GM23248 (cell line): ENCODE measurements around the gene TAF10.

Experiments used
- EZH2 ChIP-seq: fragments of 200-600 bp; sonication (generic); IDR thresholded peaks from 2 replicates; pipeline ENCODE4 v1.6.1; 2018; ENCODE audit warnings: antibody characterized with exemption, mild to moderate bottlenecking; ENCODE audit not compliant: insufficient read depth, poor library complexity, severe bottlenecking
- EZH2phosphoT487 ChIP-seq: fragments of 200-600 bp; sonication (generic); IDR thresholded peaks from 2 replicates; pipeline ENCODE4 v1.6.1; 2018; ENCODE audit warnings: antibody characterized with exemption, moderate library complexity, mild to moderate bottlenecking, low read depth; ENCODE audit not compliant: insufficient read depth

DNA sequence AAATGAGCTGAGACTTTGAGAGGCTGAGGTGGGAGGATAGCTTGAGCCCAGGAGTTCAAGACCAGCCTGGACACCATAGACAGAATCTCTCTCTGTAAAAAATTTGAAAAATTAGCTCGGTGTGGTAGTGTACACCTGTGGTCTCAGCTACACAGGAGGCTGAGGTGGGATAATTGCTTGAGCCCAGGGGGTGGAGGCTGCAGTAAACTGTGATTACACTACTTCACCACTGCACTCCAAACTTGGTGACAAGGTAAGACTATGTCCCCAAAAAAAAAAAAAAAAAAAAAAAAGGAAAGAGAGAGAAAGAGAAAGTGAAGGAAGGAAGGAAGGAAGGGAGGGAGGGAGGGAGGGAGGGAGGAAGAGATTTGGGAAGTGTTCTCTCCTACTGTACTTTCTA is 33.9 kb downstream of the TAF10 start:
- TF ChIP-seq EZH2phosphoT487 (no peak), EZH2 (no peak)
